GM12864 (cell line): ENCODE results near the gene PET100.

Source experiments
- DNase-seq: peaks from one replicate; pipeline ENCODE4 v3.0.0-alpha.2; 2011; ENCODE audit warnings: low read depth
- H3K4me3 ChIP-seq: 2 replicates; pipeline ENCODE4 v1.5.1; 2011; ENCODE audit warnings: mild to moderate bottlenecking, low read depth, low read length, control low read depth
- CTCF ChIP-seq: IDR thresholded peaks from 2 replicates; pipeline ENCODE4 v1.5.1; 2011; ENCODE audit warnings: low read depth, mild to moderate bottlenecking, moderate library complexity, low read length, control low read depth, inconsistent platforms; ENCODE audit errors: missing control alignments

The PET100 gene

GRCh38 chr19:7655581-7655980 lies 26.0 kb downstream of the PET100 start:
- TF ChIP-seq CTCF = no peak
- DNase-seq = no peak
- no peak overlapping the region for H3K4me3 ChIP-seq

GRCh38 chr19:7657131-7657751 lies 27.6 kb downstream of the PET100 start:
- no peak for DNase-seq
- H3K4me3 ChIP-seq = no peak overlapping the region
- no peak for TF ChIP-seq CTCF

GRCh38 chr19:7658219-7658686 lies 28.7 kb downstream of the PET100 start:
- DNase-seq = peak; percentile 89
- TF ChIP-seq CTCF = no peak
- H3K4me3 ChIP-seq = peak overlapping the region; percentile 53

- no peak for TF ChIP-seq CTCF
These were observed 32.3 kb downstream of the PET100 start for GRCh38 chr19:7661744-7662538.

GRCh38 chr19:7662657-7663056 lies 33.1 kb downstream of the PET100 start:
- no peak for DNase-seq
- TF ChIP-seq CTCF = no peak
- no peak overlapping the region for H3K4me3 ChIP-seq

More at GRCh38 chr19:7661744-7662538, 32.3 kb downstream of the PET100 start:
- H3K4me3 ChIP-seq = no peak overlapping the region
- no peak for DNase-seq

GRCh38 chr19:7663706-7664105 lies 34.1 kb downstream of the PET100 start:
- TF ChIP-seq CTCF = no peak
- no peak for DNase-seq
- no peak overlapping the region for H3K4me3 ChIP-seq
